GM19328 (cell line): Measurements from ENCODE around the gene IQCE.

Experiments
- ATAC-seq: cut with Tn5 transposase; IDR thresholded peaks from one replicate; pipeline ENCODE4 v1.9.1; 2021; ENCODE audit warnings: mild to moderate bottlenecking, moderate library complexity; ENCODE audit not compliant: unreplicated experiment

The IQCE gene

DNA sequence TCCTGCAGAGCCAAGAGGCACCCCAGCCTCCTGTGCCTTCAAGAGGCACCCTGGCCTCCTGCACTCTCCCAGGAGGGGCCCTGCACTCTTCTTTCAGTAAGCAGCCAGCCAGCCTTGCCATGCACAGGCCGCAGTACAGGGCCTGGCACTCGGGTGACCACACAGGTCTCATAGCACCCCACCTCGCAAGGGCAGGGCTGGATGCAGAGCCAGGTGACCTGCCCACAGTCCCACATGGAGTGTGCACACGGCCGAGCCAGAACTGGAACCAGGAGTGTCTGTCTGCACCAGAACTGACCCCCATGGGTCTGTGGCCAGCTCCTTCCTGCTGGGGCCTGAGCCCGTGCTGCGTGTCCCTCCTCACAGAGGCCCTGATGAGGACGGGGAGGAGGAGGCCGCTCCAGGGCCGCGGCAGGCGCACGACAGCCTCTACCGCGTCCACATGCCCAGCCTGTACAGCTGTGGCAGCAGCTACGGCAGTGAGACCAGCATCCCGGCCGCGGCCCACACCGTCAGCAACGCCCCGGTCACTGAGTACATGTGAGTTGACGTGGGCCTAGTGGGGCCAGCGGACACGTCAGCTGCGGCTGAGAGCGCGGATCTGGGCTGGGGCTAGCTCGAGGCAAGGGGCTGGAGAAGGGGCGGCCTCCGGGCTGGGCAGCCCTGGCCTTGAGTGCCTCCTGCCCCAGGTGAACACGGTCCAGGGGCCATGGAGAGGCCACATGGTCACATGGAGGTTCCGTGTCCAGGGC, 99.3 kb downstream of the IQCE start:
- ATAC-seq: no peak

DNA sequence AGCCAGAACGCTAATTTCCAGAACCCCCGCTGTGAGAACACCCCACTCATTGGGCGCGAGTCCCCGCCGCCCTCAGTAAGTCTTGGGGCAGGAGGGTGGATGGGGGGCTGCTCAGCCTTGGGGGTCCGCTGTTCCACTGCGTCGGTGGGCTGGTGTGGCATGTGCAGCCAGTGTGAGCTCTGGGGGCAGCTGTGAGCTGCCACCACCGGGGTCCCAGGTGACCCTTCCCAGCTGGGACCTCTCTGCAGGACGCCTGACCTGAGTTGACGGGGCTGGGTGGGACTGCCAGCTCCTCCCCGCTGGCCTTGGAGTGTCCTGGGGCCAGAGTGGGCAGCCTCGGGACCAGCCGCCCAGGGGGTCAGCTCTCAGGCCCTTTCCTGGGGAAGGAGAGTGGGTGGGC, 100.2 kb downstream of the IQCE start:
- ATAC-seq: no peak

DNA sequence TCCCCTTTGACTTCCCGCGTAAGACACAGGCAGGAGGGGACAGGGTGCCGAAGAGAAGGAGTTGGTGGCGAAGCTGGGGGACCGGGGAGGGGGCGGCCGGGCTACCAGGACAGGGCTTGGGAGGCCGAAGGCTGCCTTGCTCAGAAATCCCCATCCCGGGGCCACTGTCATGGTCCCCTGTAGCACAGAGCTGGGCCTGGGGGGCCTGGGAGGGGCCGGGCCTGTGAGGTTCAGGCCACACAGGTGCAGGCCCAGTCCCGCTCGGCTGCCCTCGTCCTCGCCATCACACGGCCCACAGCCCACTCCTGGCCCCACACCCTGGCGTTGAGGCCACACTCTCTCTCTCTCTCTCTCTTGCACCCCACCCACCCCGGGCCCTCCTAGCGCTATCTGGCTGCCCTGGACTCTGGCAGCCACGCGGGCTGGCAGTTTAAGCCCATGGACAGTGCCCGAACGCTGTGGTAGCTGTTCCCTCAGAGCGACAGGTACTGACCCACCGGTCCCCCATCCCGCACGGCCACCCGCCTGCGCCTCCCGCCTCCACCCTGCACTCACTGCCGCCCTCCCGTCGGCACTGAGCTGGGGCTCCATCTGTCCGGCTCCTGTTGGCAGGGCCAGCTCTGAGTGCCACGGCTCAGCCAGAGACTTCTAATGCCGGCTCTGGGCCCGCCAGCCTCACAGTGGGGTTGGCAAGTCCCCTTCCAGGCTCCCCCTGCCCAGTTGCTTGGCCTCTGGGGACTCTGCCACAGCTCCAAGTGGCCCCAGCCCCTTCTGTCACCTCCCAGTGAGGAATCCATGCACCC, 101.0 kb downstream of the IQCE start:
- no peak for ATAC-seq

DNA sequence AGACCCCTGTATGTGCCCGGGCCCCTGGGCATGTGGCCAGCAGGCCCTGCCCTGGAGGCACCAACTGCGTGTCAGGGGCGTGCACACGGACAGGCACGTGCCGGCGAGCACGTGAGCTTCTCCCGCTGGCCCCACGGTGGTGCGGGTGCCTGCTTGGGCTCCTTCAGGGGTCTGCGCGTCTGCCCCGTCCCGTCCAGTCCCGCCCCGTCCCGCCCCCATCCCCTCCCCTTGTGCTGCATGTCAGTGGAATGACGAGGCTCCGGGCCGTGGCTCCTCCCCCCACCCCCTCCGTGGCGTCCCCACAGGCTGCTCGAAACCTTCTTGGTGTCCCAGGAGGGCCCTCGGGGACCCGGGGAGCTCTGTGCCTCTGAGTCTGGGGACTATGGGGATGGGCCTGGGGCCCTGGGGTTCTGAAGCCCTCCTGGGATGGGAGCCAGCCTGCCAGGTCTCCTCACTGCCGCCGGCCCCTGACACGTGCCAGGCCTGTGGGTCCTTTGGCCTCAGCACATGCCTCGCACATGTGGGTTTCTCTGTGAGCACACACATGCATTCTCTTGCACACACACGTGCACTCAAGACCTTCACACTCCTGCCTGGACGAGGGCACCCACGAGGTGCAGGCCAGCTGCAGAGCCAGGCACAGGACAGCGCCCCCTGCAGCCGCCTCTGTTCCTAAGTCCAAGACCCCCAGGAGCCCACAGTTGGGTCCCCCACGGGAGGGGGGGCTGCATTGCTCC, 101.7 kb downstream of the IQCE start:
- ATAC-seq: no peak

DNA sequence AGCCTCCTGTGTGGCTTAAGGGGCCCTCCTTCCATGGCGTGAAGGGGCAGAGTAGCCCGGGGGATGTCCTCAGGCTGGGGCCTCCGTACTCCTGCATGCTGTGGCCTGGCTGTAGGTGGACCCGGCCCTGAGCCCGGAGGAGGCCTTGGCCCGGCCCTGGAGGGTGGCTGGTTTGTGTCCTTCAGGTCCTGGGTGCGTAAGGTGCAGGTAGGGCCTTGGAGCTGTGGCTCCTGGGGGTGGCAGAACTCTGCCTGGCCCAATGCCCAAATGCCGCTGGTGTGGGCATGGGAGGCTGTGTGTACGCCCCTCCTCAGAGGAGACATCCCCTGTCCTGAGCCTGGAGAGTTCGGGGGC, 102.3 kb downstream of the IQCE start:
- ATAC-seq: no peak

DNA sequence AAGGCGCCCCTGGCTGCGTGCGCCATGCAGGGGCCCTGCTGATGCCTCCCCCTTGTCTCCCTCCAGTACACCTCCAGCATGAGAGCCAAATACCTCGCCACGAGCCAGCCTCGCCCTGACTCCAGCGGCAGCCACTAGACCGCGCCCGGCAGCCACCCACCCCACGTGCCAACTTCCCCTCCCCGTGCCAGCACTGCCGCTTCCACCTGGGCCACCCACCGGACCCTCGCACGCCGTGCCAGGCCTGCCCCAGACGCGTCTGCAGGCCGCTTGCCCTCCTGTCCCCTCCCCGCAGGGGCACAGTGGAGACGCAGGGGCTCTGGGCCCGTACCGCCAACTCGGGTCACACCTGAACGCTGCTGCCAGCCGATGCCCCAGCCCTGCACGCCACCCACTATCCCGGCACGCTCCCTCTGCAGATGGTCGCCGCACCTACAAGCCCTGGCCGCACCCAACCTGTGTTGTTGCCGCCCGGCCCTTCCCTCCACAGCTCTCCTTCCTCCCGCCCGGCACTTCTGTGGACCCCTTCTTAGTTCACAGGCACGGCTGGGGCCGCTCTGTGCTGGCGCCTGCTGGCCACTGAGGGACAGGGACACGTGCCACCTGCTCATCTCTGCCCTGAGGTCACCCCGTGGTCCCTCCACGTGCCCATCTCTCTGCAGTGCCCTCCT, 103.0 kb downstream of the IQCE start:
- ATAC-seq: no peak

DNA sequence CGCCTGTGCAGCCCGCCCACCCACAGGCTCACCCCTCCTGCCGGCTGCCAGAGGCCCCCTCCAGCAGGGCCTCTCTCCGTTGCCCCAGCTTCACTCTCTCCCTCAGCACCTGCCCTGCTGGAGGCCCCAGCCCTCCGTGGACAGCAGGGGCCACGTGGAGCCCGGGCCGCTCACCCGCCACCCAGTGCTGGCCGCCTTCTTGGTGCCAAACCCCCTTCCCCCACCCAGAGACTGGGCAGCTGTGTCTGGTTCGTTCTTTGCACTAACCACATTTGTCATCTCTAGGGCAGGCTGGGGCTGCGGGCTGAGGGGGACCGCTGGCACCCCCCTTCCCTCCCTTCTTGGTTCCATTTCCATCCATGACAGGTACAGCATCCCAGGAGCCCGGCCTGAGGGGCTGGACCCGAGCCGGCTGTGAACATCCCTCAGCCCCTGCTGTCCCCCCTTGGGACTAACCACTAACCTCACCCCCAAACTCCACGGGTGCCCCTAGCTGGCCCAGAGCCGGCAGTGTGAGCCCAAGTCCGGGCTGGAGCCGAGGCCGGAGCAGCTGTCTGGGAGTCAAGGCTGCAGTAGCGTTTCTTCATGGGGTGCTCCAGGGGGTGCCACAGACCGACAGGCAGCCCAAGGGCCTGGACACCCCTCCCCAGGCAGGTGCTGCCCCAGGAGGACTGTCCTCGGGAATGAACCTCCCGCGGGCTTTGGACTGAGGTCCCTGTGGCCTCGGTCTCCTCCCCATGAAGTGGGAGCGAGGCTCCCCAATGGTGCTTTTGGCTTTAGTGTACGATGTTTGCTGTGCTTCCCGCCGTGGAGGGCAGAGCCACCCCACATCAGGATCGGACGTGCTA, 103.7 kb downstream of the IQCE start:
- ATAC-seq: no peak

DNA sequence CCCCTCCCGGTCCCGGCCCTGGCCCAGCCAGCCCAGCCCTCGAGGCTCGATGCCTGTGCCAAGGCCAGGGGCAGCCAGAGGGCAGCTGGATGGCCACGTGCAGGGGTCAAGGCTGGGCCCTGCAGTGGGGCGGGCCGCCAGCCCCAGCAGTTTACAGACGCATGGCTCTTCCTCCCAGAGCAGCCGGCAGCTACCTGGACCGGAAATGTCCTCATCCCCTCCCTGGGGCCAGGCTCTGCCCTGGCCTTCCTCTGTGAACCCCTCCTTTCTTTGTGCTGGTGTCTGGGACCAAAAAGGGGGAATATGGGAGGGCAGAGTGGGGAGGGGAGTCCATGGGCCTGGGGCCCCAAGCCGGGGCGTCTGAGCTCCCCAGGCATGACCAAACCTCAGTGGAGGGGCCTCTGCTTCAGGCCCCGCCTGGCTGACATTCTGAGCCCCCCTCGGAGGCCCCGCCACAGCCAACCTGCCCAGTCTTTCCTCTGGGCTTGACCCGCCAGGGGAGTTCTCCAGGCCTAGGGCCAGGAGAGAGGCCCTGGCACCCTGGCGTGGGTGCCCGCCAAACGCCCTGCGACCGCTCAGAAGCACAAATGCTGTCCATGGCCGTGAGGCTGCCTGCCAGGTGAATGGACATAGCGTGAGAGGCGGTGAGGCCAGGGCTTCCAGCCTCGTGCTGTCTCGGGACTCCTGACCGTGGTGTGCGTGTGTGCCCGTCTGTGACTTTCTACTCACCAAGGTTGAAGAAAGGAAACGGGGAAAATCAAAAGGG, 104.5 kb downstream of the IQCE start:
- ATAC-seq: no peak

DNA sequence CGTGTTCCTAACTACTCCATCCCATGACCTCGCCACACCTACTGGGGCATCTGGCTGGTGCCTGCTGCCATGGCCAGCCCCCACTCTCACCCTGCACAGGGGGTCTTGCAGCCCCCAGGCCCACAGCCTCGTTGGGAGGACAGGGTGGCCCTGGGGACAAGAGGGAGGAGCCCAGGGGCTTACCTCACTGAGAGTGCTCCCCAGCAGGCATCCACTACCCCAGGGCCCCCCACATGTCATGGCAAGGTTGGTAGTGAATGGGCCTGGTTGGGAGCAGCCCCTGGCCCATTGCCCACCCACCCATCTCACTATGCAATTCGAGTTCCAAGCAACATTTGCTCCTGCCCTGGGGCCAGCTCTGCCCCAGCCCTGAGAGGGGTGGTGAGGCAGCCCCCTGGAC, 105.2 kb downstream of the IQCE start:
- no peak for ATAC-seq
